GM18907 (cell line): ENCODE measurements around the gene MAGEB4.
A peak's percentile ranks its signal among the peaks of the same experiment; 100 is the strongest.
"Not testable (repeated sequence)": the region's sequence is repeated elsewhere in the genome, so short reads cannot be mapped to it uniquely, and the experiment has no call there.

Experiments
- ATAC-seq: cut with Tn5 transposase; IDR thresholded peaks from one replicate; pipeline ENCODE4 v1.9.1; 2021; ENCODE audit warnings: mild to moderate bottlenecking, moderate library complexity; ENCODE audit not compliant: unreplicated experiment

MAGEB4 gene, protein sequence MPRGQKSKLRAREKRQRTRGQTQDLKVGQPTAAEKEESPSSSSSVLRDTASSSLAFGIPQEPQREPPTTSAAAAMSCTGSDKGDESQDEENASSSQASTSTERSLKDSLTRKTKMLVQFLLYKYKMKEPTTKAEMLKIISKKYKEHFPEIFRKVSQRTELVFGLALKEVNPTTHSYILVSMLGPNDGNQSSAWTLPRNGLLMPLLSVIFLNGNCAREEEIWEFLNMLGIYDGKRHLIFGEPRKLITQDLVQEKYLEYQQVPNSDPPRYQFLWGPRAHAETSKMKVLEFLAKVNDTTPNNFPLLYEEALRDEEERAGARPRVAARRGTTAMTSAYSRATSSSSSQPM

DNA sequence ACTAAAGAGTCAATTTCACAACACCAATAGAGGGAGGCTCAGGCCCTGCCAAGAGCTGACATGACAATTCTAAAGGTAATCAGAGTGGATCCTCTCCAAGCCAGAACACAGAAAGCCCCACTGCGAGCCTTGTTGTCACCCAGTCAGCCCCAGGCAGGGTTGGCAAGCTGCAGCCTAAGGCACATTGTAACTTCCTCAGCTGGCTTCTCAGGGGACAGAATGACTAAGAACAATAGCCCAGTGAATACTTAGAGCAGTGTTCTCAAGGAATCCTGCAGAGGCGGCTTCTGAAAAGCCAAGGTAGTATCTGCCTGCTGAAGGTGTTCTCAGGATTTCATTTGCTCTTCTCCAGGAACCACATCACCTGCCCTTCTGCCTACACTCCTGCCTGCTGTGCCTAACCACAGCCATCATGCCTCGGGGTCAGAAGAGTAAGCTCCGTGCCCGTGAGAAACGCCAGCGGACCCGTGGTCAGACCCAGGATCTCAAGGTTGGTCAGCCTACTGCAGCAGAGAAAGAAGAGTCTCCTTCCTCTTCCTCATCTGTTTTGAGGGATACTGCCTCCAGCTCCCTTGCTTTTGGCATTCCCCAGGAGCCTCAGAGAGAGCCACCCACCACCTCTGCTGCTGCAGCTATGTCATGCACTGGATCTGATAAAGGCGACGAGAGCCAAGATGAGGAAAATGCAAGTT is at the start of gene MAGEB4:
Gene MAGEB4 (plus strand): TSS at position 277 of the 692 bp plus-strand sequence. CDS start 136 bp downstream, at position 413.
- ATAC-seq, result no peak

DNA sequence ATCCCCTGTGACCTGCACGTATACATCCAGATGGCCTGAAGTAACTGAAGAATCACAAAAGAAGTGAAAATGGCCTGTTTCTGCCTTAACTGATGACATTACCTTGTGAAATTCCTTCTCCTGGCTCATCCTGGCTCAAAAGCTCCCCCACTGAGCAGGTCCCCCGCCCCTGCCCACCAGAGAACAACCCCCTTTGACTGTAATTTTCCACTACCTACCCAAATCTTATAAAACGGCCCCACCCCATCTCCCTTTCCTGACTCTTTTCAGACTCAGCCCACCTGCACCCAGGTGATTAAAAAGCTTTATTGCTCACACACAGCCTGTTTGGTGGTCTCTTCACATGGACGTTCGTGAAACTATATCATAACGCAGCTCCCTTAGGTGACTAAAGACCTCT is 47.9 kb upstream of the MAGEB4 start:
- not testable (repeated sequence) for ATAC-seq

DNA sequence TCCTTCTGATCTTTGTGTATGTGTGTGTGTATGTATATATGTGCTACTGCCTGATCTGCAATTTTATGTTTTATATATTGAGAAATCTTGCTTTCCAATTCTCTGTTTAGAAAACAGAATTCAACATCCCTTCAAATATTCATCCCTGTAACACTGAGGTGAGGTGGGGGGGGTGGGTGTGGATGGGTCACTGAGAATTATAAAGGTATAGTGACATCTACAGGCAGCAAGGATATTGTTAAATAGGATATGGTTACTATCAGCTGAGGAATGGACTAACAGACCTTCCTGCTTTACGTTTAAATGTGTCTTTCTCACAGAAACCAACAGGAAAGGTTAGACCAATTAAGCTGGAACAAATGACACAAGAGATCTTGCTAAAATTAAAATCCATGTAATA is 45.5 kb upstream of the MAGEB4 start:
- peak; percentile 66 for ATAC-seq

GRCh38 chrX:30212172-30212571 is 29.6 kb upstream of the MAGEB4 start:
- ATAC-seq, result no peak

DNA sequence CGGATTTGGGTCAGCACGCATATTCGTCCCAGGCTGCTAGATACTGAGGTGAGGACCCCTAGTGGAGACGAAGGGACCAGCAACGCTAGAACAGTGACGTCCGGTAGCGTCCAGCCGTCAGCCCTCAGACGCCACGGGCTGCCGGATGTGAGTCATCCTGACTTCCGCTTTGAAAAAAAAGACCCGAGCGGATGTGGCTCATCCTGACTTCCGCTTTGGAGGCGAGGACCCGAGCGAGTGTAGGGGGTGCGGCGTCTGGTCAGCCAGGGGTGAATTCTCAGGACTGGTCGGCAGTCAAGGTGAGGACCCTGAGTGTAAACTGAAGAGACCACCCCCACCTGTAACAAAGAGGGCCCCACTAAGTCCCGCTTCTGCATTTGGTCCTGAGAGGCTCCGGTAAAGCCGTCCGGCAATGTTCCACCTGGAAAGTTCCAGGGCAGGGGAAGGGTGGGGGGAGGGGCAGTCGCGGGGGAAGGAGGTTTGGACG is 26.4 kb upstream of the MAGEB4 start, which contains the start of gene MAGEB2:
Gene MAGEB2 (plus strand): TSS at position 207 of the 487 bp plus-strand sequence. CDS start 3,018 bp downstream, outside the sequence.
- ATAC-seq, result no peak

- ATAC-seq, result no peak
These were observed 24.3 kb upstream of the MAGEB4 start for GRCh38 chrX:30217465-30217864.

GRCh38 chrX:30219372-30219771 is 22.4 kb upstream of the MAGEB4 start:
- ATAC-seq, result no peak

DNA sequence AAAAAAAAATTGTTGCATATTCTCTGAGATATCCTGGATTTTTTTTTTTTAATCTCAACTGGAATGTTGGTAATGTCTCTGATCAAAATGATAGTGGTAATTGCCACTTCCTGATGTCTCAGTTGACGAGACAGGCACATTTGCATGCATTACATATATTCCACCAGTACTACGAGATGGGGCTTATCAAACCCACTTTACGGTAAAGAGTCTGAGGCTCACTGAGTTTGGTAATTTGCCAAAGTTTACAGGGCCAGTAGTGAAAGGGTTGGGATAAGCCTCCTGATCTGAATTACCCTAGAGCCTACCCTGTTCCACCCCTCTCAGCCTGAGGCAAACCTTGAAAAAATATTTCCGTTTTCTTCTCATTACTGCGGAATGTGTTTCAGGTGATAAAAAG is 21.1 kb upstream of the MAGEB4 start:
- no peak for ATAC-seq

- ATAC-seq, result no peak
These were observed 17.3 kb upstream of the MAGEB4 start for GRCh38 chrX:30224536-30224935.

- ATAC-seq, result no peak
These were observed 13.3 kb upstream of the MAGEB4 start for GRCh38 chrX:30228526-30228925.

GRCh38 chrX:30230395-30230794 is 11.4 kb upstream of the MAGEB4 start, which contains the start of gene MAGEB3:
Gene MAGEB3 (plus strand): TSS chrX:30230657. CDS start chrX:30235925, 5,268 bp downstream.
- ATAC-seq, result no peak

DNA sequence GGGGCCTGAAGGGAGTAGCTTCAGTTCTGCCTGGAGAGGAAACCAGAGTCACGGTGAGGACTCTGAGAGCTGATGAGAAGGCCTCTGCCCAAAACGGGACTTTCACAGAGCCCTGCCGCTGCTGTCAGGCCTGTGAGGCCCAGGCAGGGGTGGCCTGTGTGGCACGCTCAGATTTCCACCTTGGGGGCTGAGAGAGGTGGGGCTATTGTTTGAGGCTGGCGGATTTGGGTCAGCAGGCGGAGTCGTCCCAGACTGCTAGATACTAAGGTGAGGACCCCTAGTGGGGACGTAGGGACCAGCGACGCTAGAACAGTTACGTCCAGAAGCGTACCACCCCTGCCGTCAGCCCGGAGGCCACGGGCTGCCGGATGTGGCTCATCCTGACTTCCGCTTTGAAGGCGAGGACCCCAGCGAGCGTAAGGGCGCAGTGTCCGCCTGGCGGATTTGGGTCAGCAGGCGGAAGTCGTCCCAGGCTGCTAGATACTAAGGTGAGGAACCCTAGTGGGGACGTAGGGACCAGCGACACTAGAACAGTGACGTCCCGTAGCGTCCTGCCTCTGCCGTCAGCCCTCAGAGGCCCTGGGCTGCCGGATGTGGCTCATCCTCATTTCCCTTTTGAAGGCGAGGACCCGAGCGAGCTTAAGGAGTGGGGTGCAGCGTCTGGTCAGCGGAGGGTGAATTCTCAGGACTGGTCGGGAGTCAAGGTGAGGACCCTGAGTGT is 5.1 kb downstream of the MAGEB4 start, which contains the start of gene MAGEB1:
Gene MAGEB1 (plus strand): TSS at position 378 of the 721 bp plus-strand sequence. CDS start 3,348 bp downstream, outside the sequence.
- no peak for ATAC-seq

- ATAC-seq, result peak; percentile 86
These were observed 7.1 kb downstream of the MAGEB4 start for GRCh38 chrX:30248854-30249253.

GRCh38 chrX:30253257-30253656 is 11.5 kb downstream of the MAGEB4 start:
- ATAC-seq, result peak; percentile 75

GRCh38 chrX:30259927-30260326 is 18.1 kb downstream of the MAGEB4 start:
- no peak for ATAC-seq

- no peak for ATAC-seq
These were observed 19.2 kb downstream of the MAGEB4 start for GRCh38 chrX:30261012-30261411.

GRCh38 chrX:30262763-30263162 is 21.0 kb downstream of the MAGEB4 start:
- ATAC-seq, result no peak

GRCh38 chrX:30270639-30271038 is 28.8 kb downstream of the MAGEB4 start:
- ATAC-seq, result no peak

- ATAC-seq, result no peak
These were observed 33.7 kb downstream of the MAGEB4 start for GRCh38 chrX:30275498-30275897.

GRCh38 chrX:30278365-30278764 is 36.6 kb downstream of the MAGEB4 start:
- ATAC-seq, result no peak

DNA sequence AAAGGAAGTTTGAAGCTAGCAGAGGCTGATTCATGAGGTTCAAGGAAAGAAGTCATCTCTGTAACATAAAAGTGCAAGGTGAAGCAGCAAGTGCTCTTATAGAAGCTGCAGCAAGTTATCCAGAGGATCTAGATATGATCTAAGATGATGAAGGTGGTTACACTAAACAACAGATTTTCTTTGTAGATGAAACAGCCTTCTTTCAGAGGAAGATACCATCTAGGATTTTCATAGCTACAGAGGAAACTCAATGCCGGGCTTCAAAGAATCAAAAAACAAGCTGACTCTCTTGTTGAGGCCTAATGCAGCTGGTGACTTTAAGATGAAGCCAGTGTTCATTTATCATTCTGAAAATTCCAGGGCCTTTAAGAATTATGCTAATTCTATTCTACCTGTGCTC is 38.6 kb downstream of the MAGEB4 start:
- no peak for ATAC-seq
